Lung (tissue), 12 donors: ENCODE results near the gene MICU1. TPM values are rescaled to one million over a fixed set of nuclear protein-coding genes. Genes with fewer than 3 reads are reported as not detected.

Experiments used
- ATAC-seq: fragments of 200-7000 bp; cut with Tn5 transposase; one replicate; pipeline ENCODE4 v1.9.1; 2020; ENCODE audit warnings: moderate number of reproducible peaks; ENCODE audit not compliant: insufficient read depth, low FRiP score
- DNase-seq, 3 donors: peaks; one replicate each; pipeline ENCODE4 v3.0.0-alpha.2; 2013 to 2017
- H3K27ac ChIP-seq, 2 donors: one replicate each; pipeline ENCODE4 v1.5.1; 2013; ENCODE audit warnings: mild to moderate bottlenecking in 2 of 2, moderate library complexity in 2 of 2, control low read depth in 1 of 2, inconsistent platforms in 1 of 2, low read depth in 1 of 2, low read length in 1 of 2
- H3K27me3 ChIP-seq, 3 donors: one replicate each; pipeline ENCODE4 v1.5.1; 2013; ENCODE audit warnings: low read length in 2 of 3; ENCODE audit not compliant: control insufficient read depth in 3 of 3, insufficient read depth in 3 of 3
- H3K36me3 ChIP-seq, 4 donors: one replicate each; pipeline ENCODE4 v1.5.1; 2013; ENCODE audit warnings: low read length in 4 of 4, mild to moderate bottlenecking in 1 of 4, moderate library complexity in 1 of 4; ENCODE audit not compliant: control insufficient read depth in 4 of 4, insufficient read depth in 4 of 4
- H3K4me1 ChIP-seq, 5 donors: one replicate each; pipeline ENCODE4 v1.5.1; 2013; ENCODE audit warnings: low read length in 5 of 5, mild to moderate bottlenecking in 2 of 5, moderate library complexity in 1 of 5; ENCODE audit not compliant: control insufficient read depth in 5 of 5, insufficient read depth in 5 of 5
- H3K4me3 ChIP-seq: one replicate; pipeline ENCODE4 v1.5.1; 2013; ENCODE audit warnings: mild to moderate bottlenecking, control low read depth, moderate library complexity
- H3K9ac ChIP-seq, 2 donors: one replicate each; pipeline ENCODE4 v1.5.1; 2013; ENCODE audit warnings: low read length in 2 of 2, control low read depth in 1 of 2; ENCODE audit not compliant: insufficient read depth in 1 of 2
- H3K9me3 ChIP-seq, 4 donors: one replicate each; pipeline ENCODE4 v1.5.1; 2013; ENCODE audit warnings: low read length in 3 of 4, mild to moderate bottlenecking in 1 of 4, moderate library complexity in 1 of 4; ENCODE audit not compliant: control insufficient read depth in 4 of 4, insufficient read depth in 3 of 4
- CTCF ChIP-seq: IDR thresholded peaks from 2 replicates; pipeline ENCODE4 v1.5.1; 2012; ENCODE audit warnings: mild to moderate bottlenecking; ENCODE audit errors: control extremely low read depth, extremely low read depth
- WGBS, 2 donors: extraction: QIAGEN DNeasy Blood & Tissue Kit; methylation state at CpG; one replicate each; pipeline ENCODE4 v1.1.7; 2013; 5-methylcytosine and 5-hydroxymethylcytosine counted together
- polyA plus RNA-seq, 2 donors: library from polyadenylated mRNA; stranded (reverse); fragments of 200-250 nt; gene quantifications; one replicate each; pipeline ENCODE4 v1.2.1, GENCODE V29; 2013
- total RNA-seq, 2 donors: library from RNA; depleted of rRNA in 1 of 2; stranded (reverse); fragments of >200 nt in 1 of 2; gene quantifications; one replicate each; pipeline ENCODE4 v1.2.1, GENCODE V29; 2014 to 2021
- donor health status: control.
- donor health status: control.
- donor health status: Bipolar disorder and iron deficiency.
- donor health status: healthy.
- donor health status: DM: yes; HTN: yes; CAD: no.

The MICU1 gene
- total and polyA plus RNA-seq, 4 donors = 41.9 to 86.4 (median 43.2) TPM

- H3K4me1 ChIP-seq = peaks cover 0 to 37% (median 4%) of the 10 kb centered on the region in 5 donors
Measured at GRCh38 chr10:72336259-72337038, 289.4 kb downstream of the MICU1 start.

GRCh38 chr10:72335394-72336258, 290.3 kb downstream of the MICU1 start:
- no peaks in the 10 kb centered on the region for H3K9me3 ChIP-seq
- no peak overlapping the region for H3K9ac ChIP-seq
- ATAC-seq = no peak
- 53 to 58% methylated on average over 19 to 20 of the region's 20 CpGs for WGBS, 2 donors
- H3K36me3 ChIP-seq = peaks cover 4 to 24% (median 20%) of the 10 kb centered on the region in 4 donors
- no peak overlapping the region for H3K4me3 ChIP-seq
- H3K27me3 ChIP-seq = no peaks in the 10 kb centered on the region
- peaks cover 3 to 43% (median 4%) of the 10 kb centered on the region in 5 donors for H3K4me1 ChIP-seq
- TF ChIP-seq CTCF = no peak
- H3K27ac ChIP-seq = peak overlapping the region; percentile 78 to 93
- peak in 1 of 3 donors; percentile 44 for DNase-seq

More at GRCh38 chr10:72336259-72337038, 289.4 kb downstream of the MICU1 start:
- Histone ChIP-seq H3K36me3 (peaks cover 4 to 29% (median 23%) of the 10 kb centered on the region in 4 donors), H3K27ac (peak overlapping the region; percentile 78 to 93), H3K27me3 (no peaks in the 10 kb centered on the region), H3K9me3 (no peaks in the 10 kb centered on the region), H3K4me3 (no peak overlapping the region), H3K9ac (no peak overlapping the region)
- WGBS, 2 donors = 85 to 92% methylated on average over 18 of the region's 18 CpGs
- no peak for TF ChIP-seq CTCF
- ATAC-seq (no peak), DNase-seq (no peak)

- Histone ChIP-seq H3K36me3 (peaks cover 2 to 24% (median 19%) of the 10 kb centered on the region in 4 donors), H3K27me3 (no peaks in the 10 kb centered on the region), H3K9me3 (no peaks in the 10 kb centered on the region), H3K9ac (no peak overlapping the region), H3K4me3 (no peak overlapping the region), H3K4me1 (peaks cover 3 to 43% (median 4%) of the 10 kb centered on the region in 5 donors), H3K27ac (peak overlapping the region; percentile 78 to 93)
- WGBS, 2 donors = 16 to 30% methylated on average over 16 of the region's 16 CpGs
- ATAC-seq (peak; percentile 3), DNase-seq (peak in 1 of 3 donors; percentile 68)
- no peak for TF ChIP-seq CTCF
Measured at GRCh38 chr10:72334825-72335393, 291.0 kb downstream of the MICU1 start.
